Fibroblast of lung (primary cell): ENCODE results near the gene ERVV-1. TPM values are rescaled to one million over a fixed set of nuclear protein-coding genes. Genes with fewer than 3 reads are reported as not detected.

Source experiments
- DNase-seq, 2 donors: peaks; one replicate each; pipeline versions ENCODE4 v3.0.0 to v3.0.0-alpha.2; 2010; ENCODE audit warnings: low read depth in 2 of 2
- H2AFZ ChIP-seq: 2 replicates; pipeline ENCODE4 v1.5.1; 2012; ENCODE audit warnings: low read length, control low read depth, inconsistent platforms
- H3K27ac ChIP-seq: 2 replicates; pipeline ENCODE4 v1.5.1; 2011; ENCODE audit warnings: low read length, control low read depth; ENCODE audit not compliant: insufficient read depth
- H3K27me3 ChIP-seq: 2 replicates; pipeline ENCODE4 v1.5.1; 2011; ENCODE audit warnings: mild to moderate bottlenecking, low read length; ENCODE audit not compliant: control insufficient read depth, insufficient read depth
- H3K36me3 ChIP-seq: 2 replicates; pipeline ENCODE4 v1.5.1; 2011; ENCODE audit warnings: low read length; ENCODE audit not compliant: control insufficient read depth, insufficient read depth
- H3K4me1 ChIP-seq: 2 replicates; pipeline ENCODE4 v1.5.1; 2011; ENCODE audit warnings: low read length; ENCODE audit not compliant: control insufficient read depth, insufficient read depth; ENCODE audit errors: extremely low read depth
- H3K4me2 ChIP-seq: 2 replicates; pipeline ENCODE4 v1.5.1; 2011; ENCODE audit warnings: low read length, control low read depth; ENCODE audit not compliant: insufficient read depth; ENCODE audit errors: extremely low read depth
- H3K4me3 ChIP-seq, 4 experiments: fragments of 200-600 bp in 1 of 4; sonication (generic) in 1 of 4; replicated peaks in 1 of 4; 2 replicates each; pipeline ENCODE4 v1.5.1; 2011 to 2016; ENCODE audit warnings: low read length in 4 of 4, low read depth in 3 of 4, mild to moderate bottlenecking in 3 of 4, control low read depth in 2 of 4, inconsistent platforms in 1 of 4, mixed read lengths in 1 of 4; ENCODE audit not compliant: insufficient read depth in 1 of 4; ENCODE audit errors: control extremely low read depth in 1 of 4
- H3K79me2 ChIP-seq: 2 replicates; pipeline ENCODE4 v1.5.1; 2012; ENCODE audit warnings: mild to moderate bottlenecking, low read length, inconsistent platforms; ENCODE audit not compliant: control insufficient read depth, insufficient read depth
- H3K9ac ChIP-seq: 2 replicates; pipeline ENCODE4 v1.5.1; 2011; ENCODE audit warnings: mild to moderate bottlenecking, low read length, control low read depth; ENCODE audit not compliant: insufficient read depth
- H3K9me3 ChIP-seq: 2 replicates; pipeline ENCODE4 v1.5.1; 2012; ENCODE audit warnings: low read depth, low read length; ENCODE audit not compliant: control insufficient read depth, insufficient read depth
- H4K20me1 ChIP-seq: 2 replicates; pipeline ENCODE4 v1.5.1; 2011; ENCODE audit warnings: low read length; ENCODE audit not compliant: control insufficient read depth, insufficient read depth; ENCODE audit errors: extremely low read depth
- CTCF ChIP-seq, 2 donors: IDR thresholded peaks in 1 of 2; conservative IDR thresholded peaks in 1 of 2; 1 replicate in 1 of 2; 2 replicates in 1 of 2; pipeline ENCODE4 v1.5.1; 2011 to 2012; ENCODE audit warnings: low read length in 2 of 2, control low read depth in 1 of 2, inconsistent platforms in 1 of 2, low read depth in 1 of 2, mild to moderate bottlenecking in 1 of 2
- EZH2 ChIP-seq: IDR thresholded peaks from 2 replicates; pipeline ENCODE4 v1.5.1; 2012; ENCODE audit warnings: low read length, control low read depth, mild to moderate bottlenecking; ENCODE audit errors: missing control alignments
- polyA plus RNA-seq, 2 donors: library from polyadenylated mRNA; depleted of rRNA in 1 of 2; stranded (reverse) in 1 of 2; unstranded in 1 of 2; fragments of >200 nt; gene quantifications; 2 replicates each; pipeline ENCODE4 v1.2.1, GENCODE V29; 2011 to 2012; ENCODE audit warnings: missing spikeins in 1 of 2
- total RNA-seq: library from RNA; depleted of rRNA; stranded (reverse); fragments of >200 nt; gene quantifications from 2 replicates; pipeline ENCODE4 v1.2.1, GENCODE V29; 2014

The ERVV-1 gene
- total and polyA plus RNA-seq, 2 donors (not counting 1 experiment from before 2014, with no cell fraction given) = 0.03 TPM; not detected in 1

GRCh38 chr19:52991484-52991883 lies 22.2 kb upstream of the ERVV-1 start:
- H3K36me3 ChIP-seq = no peaks in the 10 kb centered on the region
- TF ChIP-seq EZH2 (no peak), CTCF (conservative IDR thresholded peaks at IDR 0.05 in 1 of 2, IDR thresholded peaks at IDR 0.05 in 1 of 2; ENCODE audit: low read depth in 1 of 2, low read length in 2 of 2) (no peak)
- H4K20me1 ChIP-seq = no peaks in the 10 kb centered on the region
- no peaks in the 10 kb centered on the region for H3K9me3 ChIP-seq
- no peaks in the 10 kb centered on the region for H3K27me3 ChIP-seq
- no peak overlapping the region for H2AFZ ChIP-seq
- H3K4me2 ChIP-seq = no peak overlapping the region
- peak; percentile 48 to 52 for DNase-seq
- no peak overlapping the region for H3K9ac ChIP-seq
- H3K79me2 ChIP-seq = no peaks in the 10 kb centered on the region
- no peak overlapping the region for H3K27ac ChIP-seq
- H3K4me1 ChIP-seq = no peaks in the 10 kb centered on the region
- no peak overlapping the region for H3K4me3 ChIP-seq

- Histone ChIP-seq H3K79me2 (no peaks in the 10 kb centered on the region), H3K27ac (peak overlapping the region; percentile 23), H3K4me3 (peak overlapping the region; percentile 48 to 69 (median 60)), H3K36me3 (no peaks in the 10 kb centered on the region), H3K4me2 (peak overlapping the region; percentile 88), H3K9me3 (no peaks in the 10 kb centered on the region), H3K9ac (peak overlapping the region; percentile 16), H4K20me1 (no peaks in the 10 kb centered on the region), H3K4me1 (no peaks in the 10 kb centered on the region), H2AFZ (peak overlapping the region; percentile 41), H3K27me3 (no peaks in the 10 kb centered on the region)
- no peak for TF ChIP-seq EZH2
- no peak for TF ChIP-seq CTCF (conservative IDR thresholded peaks at IDR 0.05 in 1 of 2, IDR thresholded peaks at IDR 0.05 in 1 of 2; ENCODE audit: low read depth in 1 of 2, low read length in 2 of 2)
- peak in 1 of 2 donors; percentile 9 for DNase-seq
Observed at GRCh38 chr19:52992109-52993004, 21.4 kb upstream of the ERVV-1 start.

- Histone ChIP-seq H3K27me3 (no peaks in the 10 kb centered on the region), H2AFZ (peak overlapping the region; percentile 84), H4K20me1 (no peaks in the 10 kb centered on the region), H3K9ac (peak overlapping the region; percentile 23), H3K4me2 (peak overlapping the region; percentile 68), H3K36me3 (no peaks in the 10 kb centered on the region), H3K79me2 (no peaks in the 10 kb centered on the region), H3K9me3 (no peaks in the 10 kb centered on the region), H3K27ac (peak overlapping the region; percentile 27), H3K4me1 (no peaks in the 10 kb centered on the region), H3K4me3 (peak overlapping the region; percentile 48 to 75 (median 60))
- TF ChIP-seq CTCF (conservative IDR thresholded peaks at IDR 0.05 in 1 of 2, IDR thresholded peaks at IDR 0.05 in 1 of 2; ENCODE audit: low read depth in 1 of 2, low read length in 2 of 2) (peak; percentile 16 to 38), EZH2 (no peak)
- peak; percentile 72 to 84 for DNase-seq
Observed at GRCh38 chr19:52993342-52994178, 20.2 kb upstream of the ERVV-1 start.
